ENCODE measurements around the gene DUS1L.

The DUS1L gene

DNA sequence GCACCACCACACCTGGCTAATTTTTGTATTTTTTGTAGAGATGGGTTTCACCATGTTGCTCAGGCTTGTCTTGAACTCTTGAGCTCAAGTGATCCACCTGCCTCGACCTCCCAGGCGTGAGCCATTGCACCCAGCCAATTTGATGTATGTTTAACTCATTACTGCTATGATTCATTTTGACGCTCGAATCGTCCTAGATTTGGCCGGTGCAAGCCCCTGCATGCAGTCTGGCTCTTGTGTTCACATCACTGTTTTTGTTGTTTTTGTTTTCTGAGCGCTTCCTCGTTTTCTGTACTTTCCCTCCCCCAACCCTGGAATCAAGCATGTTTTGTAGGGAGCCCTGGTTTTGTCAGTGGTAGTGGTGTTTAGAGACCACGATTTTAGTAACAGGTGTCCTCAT is 7.8 kb upstream of the DUS1L start:
- H3K4me3 ChIP-seq (ENCODE audit: low read depth, low read length), result no peak overlapping the region
- DNase-seq (ENCODE audit: low read depth), result no peak
- TF ChIP-seq CTCF (IDR thresholded peaks at IDR 0.05; ENCODE audit: low read depth, low read length, missing control alignments), result no peak

- no peak for DNase-seq (ENCODE audit: low read depth)
- no peak overlapping the region for H3K4me3 ChIP-seq (ENCODE audit: low read depth, low read length)
- no peak for TF ChIP-seq CTCF (IDR thresholded peaks at IDR 0.05; ENCODE audit: low read depth, low read length, missing control alignments)
Observed at GRCh38 chr17:82072827-82073226, 7.2 kb upstream of the DUS1L start.

GRCh38 chr17:82070611-82071010 is 5.0 kb upstream of the DUS1L start:
- TF ChIP-seq CTCF (IDR thresholded peaks at IDR 0.05; ENCODE audit: low read depth, low read length, missing control alignments), result no peak
- no peak overlapping the region for H3K4me3 ChIP-seq (ENCODE audit: low read depth, low read length)
- DNase-seq (ENCODE audit: low read depth), result no peak

DNA sequence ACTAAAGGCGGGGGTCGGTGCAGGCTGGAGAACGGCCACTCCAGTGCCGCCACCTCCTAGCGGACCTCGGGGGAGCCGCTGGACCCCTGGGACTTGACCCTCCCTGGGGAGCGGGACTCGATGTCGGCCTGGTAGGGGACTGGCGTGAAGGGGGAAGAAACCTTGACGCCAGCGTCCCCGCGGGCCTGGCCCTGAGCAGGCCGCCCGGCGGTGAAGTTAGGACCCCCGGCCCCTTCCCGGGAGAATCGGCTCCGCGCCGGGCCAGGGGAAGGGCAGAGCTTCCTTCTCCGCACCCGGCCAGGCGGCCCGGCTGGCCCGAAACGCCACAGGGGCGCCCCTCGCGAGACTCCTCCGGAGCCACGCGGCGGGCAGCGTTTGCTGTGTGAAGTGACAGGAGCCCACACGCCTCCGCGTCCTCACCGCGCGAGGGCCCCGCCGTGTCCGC is 389 bp downstream of the DUS1L start:
- TF ChIP-seq CTCF (IDR thresholded peaks at IDR 0.05; ENCODE audit: low read depth, low read length, missing control alignments), result no peak
- no peak for DNase-seq (ENCODE audit: low read depth)
- peak overlapping the region; percentile 97 for H3K4me3 ChIP-seq (ENCODE audit: low read depth, low read length)

- peak overlapping the region; percentile 97 for H3K4me3 ChIP-seq (ENCODE audit: low read depth, low read length)
- no peak for DNase-seq (ENCODE audit: low read depth)
- no peak for TF ChIP-seq CTCF (IDR thresholded peaks at IDR 0.05; ENCODE audit: low read depth, low read length, missing control alignments)
Observed at GRCh38 chr17:82064433-82065192, 991 bp downstream of the DUS1L start.

DNA sequence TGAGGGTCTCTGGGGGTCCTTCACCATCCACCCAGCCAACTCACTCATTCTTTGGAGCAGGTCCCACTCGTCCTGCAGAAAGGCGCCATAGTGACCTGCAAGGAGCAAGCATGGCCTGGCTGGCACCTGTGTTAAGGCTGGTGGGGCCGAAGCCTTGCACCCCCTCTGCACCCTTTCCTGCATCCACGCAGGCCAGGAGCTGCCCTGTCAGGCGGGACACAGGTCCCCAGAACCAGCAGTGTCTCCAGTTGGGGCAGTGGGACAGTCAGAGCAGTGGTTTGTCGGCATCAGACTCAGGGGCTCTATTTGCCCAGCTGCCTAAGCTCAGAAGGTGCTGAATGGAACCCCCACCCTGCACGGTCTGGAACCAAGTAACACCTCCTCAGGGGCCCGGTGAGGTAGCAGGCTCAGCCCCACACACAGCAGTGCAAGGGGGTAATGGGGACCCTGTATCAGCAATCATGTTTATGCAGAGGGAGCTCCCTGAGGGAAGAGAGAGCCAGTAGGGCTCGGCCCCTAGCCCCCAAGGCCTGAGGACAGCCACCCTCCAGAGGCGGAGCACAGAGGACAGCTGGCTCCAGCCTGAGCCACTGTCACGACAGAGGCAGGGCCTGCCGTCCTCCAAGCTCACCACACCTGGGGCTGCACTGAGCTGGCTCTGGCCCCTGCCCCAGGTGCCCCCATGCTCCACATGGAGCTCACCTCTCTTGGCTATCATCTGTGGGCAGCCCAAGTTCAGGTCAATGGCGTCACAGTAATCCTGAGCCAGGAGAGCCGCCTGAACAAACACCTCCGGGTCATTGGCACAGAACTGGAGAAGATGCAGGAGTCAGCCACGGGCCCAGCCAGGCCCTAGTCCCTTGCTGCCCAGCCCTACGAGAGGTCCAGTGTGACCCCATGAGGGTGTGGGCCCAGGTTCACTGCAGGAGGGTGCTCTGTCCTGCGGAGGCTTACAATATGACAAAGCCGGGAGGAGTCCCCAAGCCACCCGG is 1.9 kb downstream of the DUS1L start:
- peak overlapping the region; percentile 97; the same call in 1 of the 2 replicates for H3K4me3 ChIP-seq (ENCODE audit: low read depth, low read length)
- no peak for TF ChIP-seq CTCF (IDR thresholded peaks at IDR 0.05; ENCODE audit: low read depth, low read length, missing control alignments)
- DNase-seq (ENCODE audit: low read depth), result no peak
